COR-L47 (cell line): ENCODE measurements around the gene PDE7B.
A peak's percentile ranks its signal among the peaks of the same experiment; 100 is the strongest.

ENCODE experiments used
- DNase-seq: peaks from one replicate; lab custom pipeline; 2025; lab: John Stamatoyannopoulos, UW

Gene PDE7B

GRCh38 chr6:135990855-135991464 is 139.5 kb downstream of the PDE7B start:
- no peak for DNase-seq

GRCh38 chr6:135992739-135993138 is 141.2 kb downstream of the PDE7B start:
- no peak for DNase-seq

GRCh38 chr6:135993361-135993760 is 141.9 kb downstream of the PDE7B start:
- DNase-seq: no peak

GRCh38 chr6:135994857-135995544 is 143.5 kb downstream of the PDE7B start:
- DNase-seq: no peak

GRCh38 chr6:135995545-135995898 is 144.0 kb downstream of the PDE7B start:
- no peak for DNase-seq

- DNase-seq: no peak
Observed at GRCh38 chr6:135996668-135997067, 145.2 kb downstream of the PDE7B start.

- no peak for DNase-seq
Observed at GRCh38 chr6:135999393-135999792, 147.9 kb downstream of the PDE7B start.

GRCh38 chr6:136007345-136007744 is 155.8 kb downstream of the PDE7B start:
- DNase-seq: no peak

GRCh38 chr6:136011475-136011874 is 160.0 kb downstream of the PDE7B start:
- no peak for DNase-seq

GRCh38 chr6:136012198-136012887 is 160.8 kb downstream of the PDE7B start:
- DNase-seq: no peak

GRCh38 chr6:136012943-136013342 is 161.4 kb downstream of the PDE7B start:
- no peak for DNase-seq

- no peak for DNase-seq
Observed at GRCh38 chr6:136014454-136015437, 163.2 kb downstream of the PDE7B start.

GRCh38 chr6:136015531-136015930 is 164.0 kb downstream of the PDE7B start:
- DNase-seq: no peak

GRCh38 chr6:136016228-136017225 is 165.0 kb downstream of the PDE7B start:
- peak; percentile 13 for DNase-seq

- no peak for DNase-seq
Observed at GRCh38 chr6:136020691-136021090, 169.2 kb downstream of the PDE7B start.

GRCh38 chr6:136022224-136022874 is 170.8 kb downstream of the PDE7B start:
- DNase-seq: no peak

- DNase-seq: no peak
Observed at GRCh38 chr6:136024711-136025110, 173.2 kb downstream of the PDE7B start.

GRCh38 chr6:136025736-136026135 is 174.2 kb downstream of the PDE7B start:
- no peak for DNase-seq

GRCh38 chr6:136030131-136030530 is 178.6 kb downstream of the PDE7B start:
- no peak for DNase-seq

GRCh38 chr6:136031982-136032381 is 180.5 kb downstream of the PDE7B start:
- DNase-seq: no peak
